H1 (cell line): ENCODE results near the gene GADD45B. TPM values are rescaled to one million over a fixed set of nuclear protein-coding genes. Genes with fewer than 3 reads are reported as not detected.
"Not testable (repeated sequence)": the region's sequence is repeated elsewhere in the genome, so short reads cannot be mapped to it uniquely, and the experiment has no call there.

Experiments
- CTCF ChIA-PET: fragments of 300-600 bp; sonication (Branson Sonifier 250); formaldehyde crosslinking; loops from one replicate; lab custom pipeline; 2021; ENCODE audit not compliant: partially characterized antibody; lab: Charles Lee
- POLR2A ChIA-PET: fragments of 300-600 bp; sonication (Branson Sonifier 250); formaldehyde crosslinking; loops from one replicate; lab custom pipeline; 2021; ENCODE audit warnings: inconsistent platforms; ENCODE audit not compliant: partially characterized antibody; lab: Charles Lee
- DNase-seq, 2 experiments: peaks; one replicate each; pipeline versions ENCODE4 v3.0.0 to v3.0.0-alpha.2; 2010 to 2022; ENCODE audit warnings: low spot score in 2 of 2, low read depth in 1 of 2, mixed read lengths in 1 of 2
- FAIRE-seq: peaks from 2 replicates; lab custom pipeline; 2011; peaks lifted over from hg19 to GRCh38; lab: Jason Lieb, UNC
- H2AFZ ChIP-seq: 2 replicates; pipeline ENCODE4 v1.8.1; 2012; ENCODE audit warnings: low read length, inconsistent platforms
- H2AK5ac ChIP-seq: 2 replicates; pipeline ENCODE4 v1.6.1; 2013; ENCODE audit warnings: low read depth, low read length
- H2BK120ac ChIP-seq: replicated peaks from 2 replicates; pipeline ENCODE3; 2013; ENCODE audit warnings: low read depth, low read length, inconsistent platforms
- H2BK12ac ChIP-seq: 2 replicates; pipeline ENCODE4 v1.6.1; 2013; ENCODE audit warnings: low read depth, low read length
- H2BK15ac ChIP-seq: 2 replicates; pipeline ENCODE4 v1.6.1; 2013; ENCODE audit warnings: low read length
- H2BK20ac ChIP-seq: 2 replicates; pipeline ENCODE4 v1.6.1; 2013; ENCODE audit warnings: low read length
- H2BK5ac ChIP-seq: 2 replicates; pipeline ENCODE4 v1.6.1; 2013; ENCODE audit warnings: low read depth, low read length
- H3K14ac ChIP-seq: 2 replicates; pipeline ENCODE4 v1.6.1; 2013; ENCODE audit warnings: inconsistent platforms; ENCODE audit not compliant: insufficient read length
- H3K18ac ChIP-seq: 2 replicates; pipeline ENCODE4 v1.6.1; 2013; ENCODE audit warnings: low read length; ENCODE audit errors: extremely low read depth
- H3K23ac ChIP-seq: 2 replicates; pipeline ENCODE4 v1.6.1; 2013; ENCODE audit warnings: inconsistent platforms; ENCODE audit not compliant: insufficient read length
- H3K23me2 ChIP-seq: 2 replicates; pipeline ENCODE4 v1.6.1; 2013; ENCODE audit warnings: low read depth, low read length
- H3K27ac ChIP-seq: 2 replicates; pipeline ENCODE4 v1.6.1; 2011; ENCODE audit warnings: low read depth, low read length, inconsistent platforms
- H3K27me3 ChIP-seq, 4 experiments: replicated peaks in 1 of 4; 1 replicate in 1 of 4; 2 replicates in 3 of 4; pipeline versions ENCODE4 v1.6.1 to v1.8.1; 2011 to 2013; ENCODE audit warnings: low read length in 3 of 4, mild to moderate bottlenecking in 3 of 4, inconsistent platforms in 2 of 4, mixed read lengths in 2 of 4, moderate library complexity in 1 of 4; ENCODE audit not compliant: control insufficient read depth in 3 of 4, insufficient read depth in 3 of 4; ENCODE audit errors: extremely low read depth in 1 of 4
- H3K36me3 ChIP-seq, 4 experiments: 2 replicates each; pipeline versions ENCODE4 v1.6.1 to v1.8.1; 2011 to 2013; ENCODE audit warnings: mild to moderate bottlenecking in 4 of 4, low read length in 3 of 4, moderate library complexity in 2 of 4, control low read depth in 1 of 4, inconsistent platforms in 1 of 4; ENCODE audit not compliant: insufficient read depth in 4 of 4, control insufficient read depth in 2 of 4
- H3K4ac ChIP-seq: replicated peaks from 2 replicates; pipeline ENCODE3; 2013; ENCODE audit warnings: low read length, low read depth, mixed read lengths, inconsistent platforms; ENCODE audit not compliant: insufficient read length
- H3K4me1 ChIP-seq, 4 experiments: replicated peaks in 1 of 4; 1 replicate in 1 of 4; 2 replicates in 3 of 4; pipeline versions ENCODE4 v1.6.1 to v1.8.1; 2011 to 2013; ENCODE audit warnings: low read length in 3 of 4, inconsistent platforms in 2 of 4, mixed read lengths in 1 of 4; ENCODE audit not compliant: insufficient read depth in 4 of 4, control insufficient read depth in 3 of 4
- H3K4me2 ChIP-seq, 2 experiments: 2 replicates each; pipeline versions ENCODE4 v1.6.1 to v1.8.1; 2011 to 2013; ENCODE audit warnings: low read depth in 2 of 2, low read length in 2 of 2, control low read depth in 1 of 2, inconsistent platforms in 1 of 2, mild to moderate bottlenecking in 1 of 2; ENCODE audit not compliant: insufficient read depth in 1 of 2
- H3K4me3 ChIP-seq, 4 experiments: fragments of 200-600, 300-600 bp in 1 of 4; sonication (generic), shearing (Covaris generic), sonication (Bioruptor Twin) in 1 of 4; 2 replicates each; pipeline versions ENCODE4 v1.5.1 to v1.8.1; 2011 to 2016; ENCODE audit warnings: low read length in 4 of 4, low read depth in 3 of 4, control low read depth in 2 of 4, inconsistent platforms in 2 of 4, mild to moderate bottlenecking in 2 of 4, mixed read lengths in 1 of 4, moderate library complexity in 1 of 4; ENCODE audit not compliant: insufficient read depth in 2 of 4; ENCODE audit errors: extremely low read depth in 1 of 4
- H3K56ac ChIP-seq: replicated peaks from 2 replicates; pipeline ENCODE3; 2013; ENCODE audit warnings: low read depth, mild to moderate bottlenecking, mixed read lengths, low read length, inconsistent platforms; ENCODE audit not compliant: insufficient read length
- H3K79me1 ChIP-seq: 2 replicates; pipeline ENCODE4 v1.6.1; 2013; ENCODE audit warnings: low read depth, low read length, control low read depth
- H3K79me2 ChIP-seq, 2 experiments: 2 replicates each; pipeline versions ENCODE4 v1.6.1 to v1.8.1; 2012 to 2013; ENCODE audit warnings: low read length in 2 of 2, mild to moderate bottlenecking in 2 of 2, inconsistent platforms in 1 of 2; ENCODE audit not compliant: insufficient read depth in 2 of 2, control insufficient read depth in 1 of 2
- H3K9ac ChIP-seq, 4 experiments: replicated peaks in 1 of 4; 1 replicate in 1 of 4; 2 replicates in 3 of 4; pipeline versions ENCODE4 v1.6.1 to v1.8.1; 2011 to 2013; ENCODE audit warnings: low read depth in 3 of 4, low read length in 3 of 4, control low read depth in 2 of 4, mild to moderate bottlenecking in 2 of 4, moderate library complexity in 2 of 4, inconsistent platforms in 1 of 4; ENCODE audit errors: extremely low read depth in 1 of 4
- H3K9me3 ChIP-seq, 2 experiments: 2 replicates each; pipeline versions ENCODE4 v1.6.1 to v1.8.1; 2012 to 2013; ENCODE audit warnings: mild to moderate bottlenecking in 2 of 2, moderate library complexity in 2 of 2, control low read depth in 1 of 2, inconsistent platforms in 1 of 2, low read depth in 1 of 2, low read length in 1 of 2, mixed read lengths in 1 of 2; ENCODE audit not compliant: insufficient read depth in 2 of 2
- H4K20me1 ChIP-seq, 2 experiments: replicated peaks in 1 of 2; 2 replicates each; pipeline versions ENCODE3 to v1.8.1; 2011 to 2013; ENCODE audit warnings: inconsistent platforms in 2 of 2, low read length in 2 of 2, mild to moderate bottlenecking in 1 of 2; ENCODE audit not compliant: insufficient read depth in 2 of 2, control insufficient read depth in 1 of 2
- H4K5ac ChIP-seq: 2 replicates; pipeline ENCODE4 v1.6.1; 2013; ENCODE audit warnings: low read length, low read depth, mixed read lengths, inconsistent platforms; ENCODE audit not compliant: insufficient read length
- H4K8ac ChIP-seq: 2 replicates; pipeline ENCODE4 v1.8.0; 2013; ENCODE audit warnings: mild to moderate bottlenecking, moderate library complexity, low read length, inconsistent platforms; ENCODE audit not compliant: insufficient read depth; ENCODE audit errors: extremely low read depth
- H4K91ac ChIP-seq: replicated peaks from 2 replicates; pipeline ENCODE3; 2013; ENCODE audit warnings: low read length, mixed read lengths, inconsistent platforms; ENCODE audit not compliant: insufficient read length
- WGBS, 2 experiments: shearing (Covaris generic) in 1 of 2; methylation state at CpG; one replicate each; pipeline versions ENCODE4 v1.1.6 to v1.1.7; 2013 to 2015; ENCODE audit warnings: low lambda C conversion rate in 2 of 2, mixed read lengths in 2 of 2, inconsistent platforms in 1 of 2, low coverage in 1 of 2, missing lambda C conversion rate in 1 of 2; ENCODE audit not compliant: insufficient replicate concordance in 2 of 2, insufficient coverage in 1 of 2, insufficient read length in 1 of 2; ENCODE audit errors: extremely low coverage in 1 of 2, missing lambda C conversion rate in 1 of 2; 5-methylcytosine and 5-hydroxymethylcytosine counted together
- polyA plus RNA-seq, 7 experiments: library from polyadenylated mRNA; depleted of rRNA in 3 of 7; stranded (reverse) in 5 of 7; unstranded in 2 of 7; fragments of >200 nt in 5 of 7; fragments of 200-250 nt in 2 of 7; gene quantifications; 1 replicate in 5 of 7; 2 replicates in 1 of 7; 4 replicates in 1 of 7; pipeline versions ENCODE4 v1.2.1 to v1.2.3, GENCODE V29; 2011 to 2013; ENCODE audit warnings: missing spikeins in 2 of 7, mixed read lengths in 2 of 7
- total RNA-seq: library from RNA; stranded (reverse); fragmentation: NEBNext Ultra II Directional; extraction: Animal tissue kit (Norgen Biotek cat#: 25700); gene quantifications from 2 replicates; pipeline ENCODE4 v1.2.1, GENCODE V29; 2021

Gene GADD45B
- total and polyA plus RNA-seq, 2 of the 8 experiments (the other 6 are each of a cell fraction or from before 2014, with no cell fraction given): 7.4 to 11.4 TPM

- not testable (repeated sequence) for H2BK15ac ChIP-seq, H3K79me1 ChIP-seq, H3K23me2 ChIP-seq, H3K4ac ChIP-seq, H3K9me3 ChIP-seq, H2BK20ac ChIP-seq, H3K9ac ChIP-seq, H2AFZ ChIP-seq, H4K20me1 ChIP-seq, H3K4me1 ChIP-seq, H3K14ac ChIP-seq, H3K27me3 ChIP-seq, FAIRE-seq, H3K4me3 ChIP-seq, H4K5ac ChIP-seq, H3K23ac ChIP-seq, DNase-seq, H3K79me2 ChIP-seq, H4K8ac ChIP-seq, H3K36me3 ChIP-seq, H3K27ac ChIP-seq, H2AK5ac ChIP-seq, H2BK5ac ChIP-seq, H3K56ac ChIP-seq, H2BK120ac ChIP-seq, H3K18ac ChIP-seq
- Histone ChIP-seq H2BK12ac (peak overlapping the region; percentile 63; the same call in 1 of the 2 replicates), H4K91ac (peak overlapping the region; percentile 93), H3K4me2 (0 out of 4 replicates have a peak overlapping the region, but pooled peaks of 1 of the 2 experiments have one; percentile 66)
- ChIA-PET POLR2A (interaction anchor here (0.7 to 6.7 kb wide), 8 partner anchors 8 to 159 kb away, joined by 3 to 98 read pairs (median 5); partner anchors contain the start of genes GADD45B, LMNB2 and TIMM13), CTCF (interaction anchor here (0.6 to 12.9 kb wide), 12 partner anchors 11 to 1302 kb away, joined by 3 to 133 read pairs (median 3); partner anchors contain the start of gene GADD45B)
- WGBS, 2 experiments: 99% methylated on average over 5 of the region's 5 CpGs; no CpG with 5 or more reads in 1 of the 2 experiments
Observed at GRCh38 chr19:2463694-2464093, 12.2 kb upstream of the GADD45B start.
